Measurements from ENCODE around the gene PFN3.

Gene PFN3, protein sequence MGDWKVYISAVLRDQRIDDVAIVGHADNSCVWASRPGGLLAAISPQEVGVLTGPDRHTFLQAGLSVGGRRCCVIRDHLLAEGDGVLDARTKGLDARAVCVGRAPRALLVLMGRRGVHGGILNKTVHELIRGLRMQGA

DNA sequence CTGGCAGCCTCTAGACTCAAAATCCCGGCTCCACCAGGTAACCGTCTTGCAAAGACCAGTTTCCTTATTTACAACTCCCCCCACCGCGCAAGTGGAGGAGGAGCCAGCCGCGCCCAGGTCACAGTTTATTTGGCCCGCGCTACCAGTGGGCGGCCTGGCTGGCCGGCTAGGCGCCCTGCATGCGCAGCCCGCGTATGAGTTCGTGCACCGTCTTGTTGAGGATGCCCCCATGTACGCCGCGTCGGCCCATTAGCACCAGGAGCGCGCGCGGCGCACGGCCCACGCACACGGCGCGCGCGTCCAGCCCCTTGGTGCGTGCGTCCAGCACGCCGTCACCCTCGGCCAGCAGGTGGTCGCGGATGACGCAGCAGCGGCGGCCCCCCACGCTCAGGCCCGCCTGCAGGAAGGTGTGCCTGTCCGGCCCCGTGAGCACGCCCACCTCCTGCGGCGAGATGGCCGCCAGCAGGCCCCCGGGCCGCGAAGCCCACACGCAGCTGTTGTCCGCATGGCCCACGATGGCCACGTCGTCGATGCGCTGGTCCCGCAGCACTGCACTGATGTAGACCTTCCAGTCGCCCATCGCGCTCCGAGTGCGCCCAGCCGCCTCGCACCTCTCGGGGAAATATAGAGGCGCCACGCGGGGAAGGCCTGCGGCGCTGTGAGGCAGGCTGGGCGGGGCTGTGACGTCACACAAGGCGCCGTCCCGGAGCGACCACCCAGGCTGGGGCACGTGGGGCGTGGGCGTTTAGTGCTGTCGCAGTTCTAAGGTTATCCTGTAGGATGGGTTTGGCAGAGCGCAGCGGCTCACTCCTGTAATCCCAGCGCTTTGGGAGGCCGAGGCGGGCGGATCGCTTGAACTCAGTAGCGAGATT lies at the start of gene PFN3:
Gene PFN3 (minus strand): TSS at position 665 of the 872 bp plus-strand sequence. CDS start 85 bp downstream, at position 580.
- no peak for DNase-seq (ENCODE audit: low read depth, low spot score)

DNA sequence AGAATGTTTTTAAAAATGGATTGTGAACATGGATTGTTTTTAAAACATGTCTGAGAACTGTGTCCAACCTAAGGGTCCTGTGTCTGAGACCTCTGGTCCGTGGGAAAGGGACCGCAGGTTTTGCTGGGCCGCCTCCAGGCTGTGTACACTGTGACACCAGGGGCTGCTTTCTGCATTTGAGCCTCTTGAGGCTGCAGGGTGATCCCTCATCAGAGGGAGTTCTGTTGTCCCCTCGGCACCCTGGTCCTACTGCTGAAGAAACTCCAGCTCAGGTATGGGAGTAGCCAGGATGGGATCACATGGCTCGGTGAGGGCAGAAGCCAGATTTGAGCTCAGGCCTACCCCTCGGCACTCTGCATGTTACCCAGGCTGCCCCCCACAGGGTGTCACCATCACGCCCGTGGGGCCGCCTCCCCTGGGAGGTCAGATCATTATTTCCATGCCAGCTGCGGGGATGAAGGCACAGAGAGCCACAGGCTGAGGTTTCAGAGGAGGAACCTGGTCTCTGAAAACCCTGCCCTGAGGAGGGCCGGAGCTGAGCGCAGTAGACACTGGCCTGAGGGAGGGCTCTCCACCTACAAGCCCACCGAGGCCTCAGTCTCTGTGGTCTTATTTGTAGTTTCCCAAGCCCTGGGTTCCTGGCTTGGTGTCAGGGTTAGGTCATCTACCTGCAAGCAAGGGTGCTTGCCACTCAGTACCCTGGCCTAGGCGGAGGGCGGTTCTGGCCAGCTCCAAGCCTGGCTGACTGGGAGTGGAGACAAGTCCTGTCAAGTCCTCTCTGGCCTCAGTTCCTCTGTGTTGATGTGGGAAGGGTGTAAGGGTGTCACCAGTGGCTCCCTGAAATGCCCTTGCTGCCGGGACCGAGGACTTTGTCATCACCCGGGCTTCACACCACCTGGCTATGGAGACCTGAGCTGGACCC lies 48.9 kb upstream of the PFN3 start:
- no peak for DNase-seq (ENCODE audit: low read depth, low spot score)

DNA sequence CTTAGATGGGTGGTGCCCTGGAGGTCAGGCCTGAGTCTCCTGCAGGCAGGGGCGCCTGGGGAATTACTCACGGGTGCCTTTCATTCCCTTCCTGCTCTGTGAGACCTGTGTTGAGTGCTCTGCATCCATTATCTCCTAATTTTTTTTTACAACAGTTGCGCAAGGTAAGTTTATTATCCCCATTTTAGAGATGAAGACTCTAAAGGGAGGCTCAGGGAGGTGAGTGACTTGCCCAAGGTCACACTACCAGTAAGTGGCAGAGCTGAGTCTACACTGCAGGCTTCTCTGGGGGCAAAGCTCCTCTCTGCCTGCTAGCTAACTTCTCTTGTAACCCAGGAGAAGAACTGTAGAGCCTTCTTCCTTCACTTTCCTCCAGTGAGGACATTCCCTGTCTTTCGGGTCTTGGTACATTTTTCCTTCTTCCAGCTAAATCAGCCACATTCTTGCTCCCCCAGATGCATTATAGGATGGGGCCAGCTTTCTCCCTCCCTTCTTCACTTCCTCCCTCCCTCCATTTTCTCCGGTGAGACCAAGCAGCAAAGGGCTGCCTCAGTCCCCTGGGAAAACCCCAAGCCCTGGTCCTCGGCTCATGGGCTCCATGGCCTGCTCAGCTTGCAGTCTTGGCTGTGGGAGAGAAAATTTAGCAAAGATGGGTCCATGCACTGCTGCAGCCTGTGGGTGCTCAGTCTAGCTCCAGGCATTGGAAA lies 47.9 kb upstream of the PFN3 start:
- DNase-seq (ENCODE audit: low read depth, low spot score) = no peak

DNA sequence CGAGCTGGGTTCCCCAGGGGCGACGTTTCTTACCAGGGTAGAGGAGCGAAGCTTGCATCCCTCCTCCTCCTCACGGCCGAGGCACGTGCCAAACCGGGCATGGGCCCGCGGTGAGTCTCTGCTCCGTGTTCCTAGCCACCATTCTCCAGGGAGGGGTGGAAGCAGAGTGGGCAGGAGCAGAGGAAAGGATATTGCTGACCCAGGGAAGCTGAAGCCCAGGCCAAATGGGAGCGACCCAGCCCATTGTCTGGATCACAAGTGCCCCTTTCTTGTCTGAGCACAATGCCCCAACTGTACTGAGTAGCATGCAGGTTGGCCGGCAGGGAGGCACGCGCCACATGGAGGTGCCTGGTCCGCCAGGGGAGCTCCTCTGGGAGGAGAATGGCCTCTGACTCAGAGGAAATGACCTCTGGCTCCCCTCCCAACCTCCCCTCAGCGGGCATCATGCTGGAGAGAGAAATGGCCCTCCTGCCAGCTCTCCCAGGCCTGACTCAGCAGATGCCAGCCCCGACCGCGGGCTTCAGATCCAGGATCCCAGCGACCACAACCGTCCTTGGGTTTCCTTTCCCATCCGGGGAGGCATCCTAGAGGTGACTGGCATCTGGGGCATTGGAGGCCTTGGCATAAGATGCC lies 47.3 kb upstream of the PFN3 start:
- DNase-seq (ENCODE audit: low read depth, low spot score) = no peak

DNA sequence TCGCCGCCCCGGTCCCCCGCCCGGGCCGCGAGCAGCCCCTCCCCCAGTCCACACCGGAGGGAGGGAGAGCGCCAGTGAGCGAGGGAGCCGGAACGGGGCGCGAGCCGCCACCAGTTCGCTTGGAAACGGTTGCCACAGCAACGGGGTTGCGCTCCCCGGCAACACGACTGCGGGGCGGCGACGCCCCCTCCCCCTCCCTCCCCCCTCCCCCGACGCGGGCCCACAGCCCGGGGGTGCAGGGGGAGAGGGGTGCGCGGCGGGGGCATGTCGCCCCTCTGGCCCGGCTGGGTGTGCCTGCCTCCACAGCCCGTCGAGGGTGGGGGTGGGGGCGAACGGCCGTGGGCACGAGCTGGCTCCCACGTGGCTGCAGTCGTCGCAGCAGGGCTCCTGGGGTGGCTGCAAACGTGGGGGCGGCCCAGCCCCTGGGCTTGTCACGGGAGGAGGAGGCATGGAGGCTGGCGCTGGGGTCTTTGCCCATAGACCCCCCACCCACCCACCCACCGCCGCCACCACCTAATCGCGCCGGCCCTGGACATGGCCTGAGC lies 46.7 kb upstream of the PFN3 start:
- no peak for DNase-seq (ENCODE audit: low read depth, low spot score)

DNA sequence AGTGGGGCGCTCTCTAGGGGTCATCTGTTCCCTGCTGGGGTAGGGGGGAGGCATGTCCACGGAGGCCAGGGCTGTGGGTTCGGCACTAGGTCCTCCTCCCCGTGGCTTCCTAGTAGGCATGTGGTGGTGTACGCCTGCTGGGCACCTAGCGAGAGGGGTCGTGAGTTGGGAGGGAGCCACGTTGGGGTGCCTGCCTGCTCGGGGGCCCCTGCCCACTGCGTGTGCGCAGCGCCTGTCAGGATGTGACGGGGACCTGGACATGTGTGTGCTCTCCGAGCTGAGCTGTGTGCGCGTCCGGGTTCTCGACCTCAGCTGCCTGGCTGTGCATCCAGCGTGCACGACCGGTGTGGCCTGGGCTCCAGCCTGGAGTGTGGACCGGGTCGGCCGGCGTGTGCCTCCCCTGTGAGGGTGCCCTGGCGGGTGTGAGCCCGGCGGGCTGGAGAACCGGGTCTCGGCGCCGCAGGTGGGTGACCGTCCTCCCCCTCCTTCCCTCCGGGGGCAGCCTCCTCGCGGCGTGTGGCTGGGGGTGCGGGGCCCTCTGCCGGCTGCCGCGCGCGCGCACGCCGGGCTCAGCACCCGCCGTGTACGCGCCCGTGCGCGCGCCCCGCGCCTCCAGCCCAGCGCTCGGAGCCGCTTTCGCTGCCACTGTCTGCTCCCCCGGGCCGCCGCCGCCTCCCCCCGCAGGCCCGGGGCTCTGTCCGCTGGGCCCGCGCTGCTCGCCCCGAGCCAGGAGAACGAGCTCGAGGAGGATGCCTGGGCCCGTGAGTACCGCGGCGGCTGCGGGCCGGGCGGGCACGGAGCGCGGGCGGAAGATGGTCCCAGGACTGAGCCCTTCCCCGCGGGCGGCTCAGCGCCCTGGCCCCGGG lies 46.0 kb upstream of the PFN3 start, which contains the start of gene PRR7:
Gene PRR7 (plus strand): TSS at position 615 of the 866 bp plus-strand sequence. CDS start 8,254 bp downstream, outside the sequence.
- no peak for DNase-seq (ENCODE audit: low read depth, low spot score)

DNA sequence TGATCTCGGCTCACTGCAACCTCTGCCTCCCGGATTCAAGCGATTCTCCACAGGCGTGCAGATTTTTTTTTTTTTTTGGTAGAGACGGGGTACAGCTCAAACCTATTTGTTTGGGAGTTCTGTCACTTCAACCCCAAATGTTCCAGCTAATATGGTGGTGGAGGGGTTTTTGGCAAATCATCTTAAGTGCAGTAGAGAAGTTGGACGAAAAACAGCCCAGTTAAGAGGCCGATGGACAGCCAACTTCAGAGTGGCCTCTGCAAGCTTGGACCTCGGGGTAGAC lies 45.4 kb upstream of the PFN3 start:
- no peak for DNase-seq (ENCODE audit: low read depth, low spot score)

DNA sequence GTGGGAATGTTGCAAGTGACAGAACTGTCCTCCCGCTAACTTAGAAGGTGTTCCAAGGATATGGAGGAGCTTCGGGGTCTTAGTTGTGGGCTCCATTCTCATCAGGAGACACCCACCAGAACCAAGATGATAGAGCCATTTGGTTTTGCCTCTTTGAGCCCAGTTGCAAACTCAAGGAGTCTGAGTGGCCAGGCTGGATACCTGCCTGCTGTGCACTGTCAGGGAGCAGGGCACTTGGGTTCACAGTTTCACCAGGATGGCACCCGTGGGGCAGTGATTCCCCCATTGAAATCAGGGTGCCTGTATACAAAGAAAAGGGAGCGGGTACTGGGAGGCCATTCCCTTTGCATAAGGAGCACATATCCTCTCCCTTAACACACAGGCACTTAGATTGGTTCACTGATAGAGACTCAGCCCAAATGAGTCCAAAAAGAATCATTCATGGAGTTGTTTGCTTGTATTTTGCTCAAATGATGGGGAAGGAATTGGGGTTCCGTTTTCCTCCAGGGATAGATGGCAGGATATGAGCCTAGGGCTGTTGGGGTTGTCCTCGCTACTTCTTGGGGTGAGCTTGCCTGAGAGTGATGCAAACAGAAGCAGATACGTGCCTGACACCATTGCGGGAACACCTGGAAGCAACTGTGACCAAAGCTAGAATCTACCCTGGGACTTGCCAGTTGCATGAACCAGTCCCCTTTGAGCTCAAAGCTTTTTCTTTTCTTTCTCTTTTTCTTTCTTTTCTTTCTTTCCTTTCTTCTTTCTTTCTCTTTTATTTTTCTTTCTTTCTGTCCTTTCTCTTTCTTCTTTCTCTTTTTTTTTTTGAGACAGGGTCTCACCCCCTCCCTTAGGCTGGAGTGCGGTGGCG lies 44.8 kb upstream of the PFN3 start:
- no peak for DNase-seq (ENCODE audit: low read depth, low spot score)

DNA sequence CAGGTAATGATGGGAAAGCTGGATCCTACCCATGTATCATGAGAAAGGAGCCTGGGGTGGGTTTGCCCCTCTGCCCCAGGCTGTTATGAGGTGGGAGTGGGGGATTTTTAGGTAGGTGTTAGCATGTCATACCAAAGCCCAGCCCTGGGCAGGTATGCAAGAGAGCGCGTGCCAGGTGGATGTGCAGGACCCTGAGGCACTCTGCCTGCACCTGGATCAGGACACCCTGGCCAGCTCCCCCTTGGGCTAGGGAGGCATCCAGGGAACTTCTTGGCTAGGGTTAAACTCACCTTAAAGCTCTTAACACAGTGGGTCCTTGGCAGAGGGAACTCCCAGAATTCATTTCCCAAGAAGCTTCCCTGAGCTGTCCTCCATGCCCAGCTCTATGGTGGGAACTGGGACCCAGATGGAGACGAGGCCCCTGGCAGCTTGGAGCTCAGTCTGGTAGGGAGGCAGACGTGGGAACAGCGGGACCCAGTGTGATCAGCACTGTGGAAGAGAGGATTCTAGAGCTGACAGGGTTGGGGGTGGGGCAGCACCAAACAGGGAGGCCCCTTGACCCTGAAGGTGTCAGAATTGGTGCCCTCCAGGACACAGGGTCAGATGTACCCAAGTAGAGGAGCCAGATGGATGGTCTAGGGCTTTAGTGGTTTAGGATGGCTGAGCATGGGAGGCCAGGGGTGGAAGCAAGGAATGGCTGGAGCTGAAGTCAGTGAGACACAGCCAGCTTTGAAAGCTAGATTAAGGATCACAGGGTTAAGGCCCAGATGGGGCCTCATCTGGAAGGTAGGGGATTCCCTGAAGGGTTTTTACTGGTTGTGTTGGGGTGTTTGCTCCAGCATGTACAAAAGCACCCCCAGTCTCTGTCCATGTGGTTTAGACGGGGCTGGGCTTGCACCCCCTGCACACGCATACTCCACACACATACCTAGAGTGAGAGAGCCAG lies 43.9 kb upstream of the PFN3 start:
- DNase-seq (ENCODE audit: low read depth, low spot score) = no peak

DNA sequence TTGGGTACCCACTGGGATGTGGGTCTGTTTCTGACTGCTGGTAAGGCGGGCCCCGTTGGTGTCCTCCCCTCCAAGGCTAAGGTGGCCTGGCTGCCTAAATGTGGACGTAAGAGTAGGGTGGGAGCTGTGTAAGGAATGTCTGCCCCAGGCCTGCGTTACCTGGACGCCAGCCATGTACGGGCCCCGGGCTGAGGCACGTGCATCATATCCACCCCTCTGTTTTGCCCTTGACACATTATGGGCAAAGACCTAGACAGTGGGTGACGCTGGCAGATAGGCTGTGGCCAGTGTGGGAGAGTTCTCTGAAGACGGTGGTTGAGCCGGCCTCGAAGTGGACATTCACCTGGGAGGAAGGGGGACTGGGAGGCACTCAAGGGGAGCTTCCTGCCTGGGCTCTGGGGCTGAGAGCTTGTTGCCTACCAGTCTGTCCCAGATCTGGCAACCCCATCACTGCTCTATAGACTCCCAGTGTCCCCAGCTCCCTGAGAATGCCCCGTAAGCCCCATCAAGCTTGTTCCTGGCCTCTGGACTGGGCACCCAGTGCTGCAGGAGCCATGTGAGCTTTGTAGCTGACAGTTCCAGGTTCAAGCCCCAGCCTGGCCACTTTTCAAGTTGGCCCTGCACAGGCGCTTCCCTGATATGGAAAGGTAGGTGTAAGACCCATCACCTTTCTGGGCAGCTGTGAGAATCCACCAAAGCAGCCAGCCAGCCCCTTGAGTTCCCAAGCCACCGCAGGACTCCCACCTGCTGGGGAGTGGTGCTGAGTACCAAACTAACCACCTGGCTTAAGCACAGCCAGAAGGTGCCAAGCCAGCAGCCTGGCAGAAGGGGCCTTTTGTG lies 42.9 kb upstream of the PFN3 start:
- DNase-seq (ENCODE audit: low read depth, low spot score) = no peak

DNA sequence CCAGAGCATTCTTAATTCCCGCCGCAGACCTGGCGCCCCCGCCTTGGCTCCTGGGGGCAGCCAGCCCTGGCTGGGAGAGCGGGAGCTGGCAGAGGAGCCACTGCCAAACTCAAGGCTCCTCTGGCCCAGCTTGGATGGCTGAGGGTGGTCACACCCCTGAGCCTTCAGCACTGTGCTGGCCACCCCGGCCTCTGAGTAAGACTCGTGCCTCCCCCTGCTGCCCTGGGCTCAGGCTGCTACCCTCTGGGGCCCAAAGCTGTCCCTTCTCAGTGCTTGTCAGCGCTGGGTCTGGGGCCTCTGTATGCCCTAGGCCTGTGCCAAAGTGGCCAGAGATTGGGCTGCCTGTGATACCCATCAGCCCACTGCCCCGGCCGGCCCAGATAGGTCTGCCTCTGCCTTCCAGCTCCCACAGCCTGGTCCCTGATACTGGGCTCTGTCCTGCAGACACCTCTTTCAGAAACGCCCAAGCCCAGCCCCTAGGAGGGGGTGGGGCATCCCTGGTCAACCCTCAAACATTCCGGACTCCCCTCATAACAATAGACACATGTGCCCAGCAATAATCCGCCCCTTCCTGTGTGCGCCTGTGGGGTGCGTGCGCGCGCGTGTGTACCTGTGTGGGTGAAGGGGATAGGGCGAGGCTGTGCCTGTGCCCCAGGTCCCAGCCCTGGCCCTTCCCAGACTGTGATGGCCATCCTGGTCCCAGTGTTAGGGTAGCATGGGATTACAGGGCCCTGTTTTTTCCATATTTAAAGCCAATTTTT lies 41.8 kb upstream of the PFN3 start:
- no peak for DNase-seq (ENCODE audit: low read depth, low spot score)

DNA sequence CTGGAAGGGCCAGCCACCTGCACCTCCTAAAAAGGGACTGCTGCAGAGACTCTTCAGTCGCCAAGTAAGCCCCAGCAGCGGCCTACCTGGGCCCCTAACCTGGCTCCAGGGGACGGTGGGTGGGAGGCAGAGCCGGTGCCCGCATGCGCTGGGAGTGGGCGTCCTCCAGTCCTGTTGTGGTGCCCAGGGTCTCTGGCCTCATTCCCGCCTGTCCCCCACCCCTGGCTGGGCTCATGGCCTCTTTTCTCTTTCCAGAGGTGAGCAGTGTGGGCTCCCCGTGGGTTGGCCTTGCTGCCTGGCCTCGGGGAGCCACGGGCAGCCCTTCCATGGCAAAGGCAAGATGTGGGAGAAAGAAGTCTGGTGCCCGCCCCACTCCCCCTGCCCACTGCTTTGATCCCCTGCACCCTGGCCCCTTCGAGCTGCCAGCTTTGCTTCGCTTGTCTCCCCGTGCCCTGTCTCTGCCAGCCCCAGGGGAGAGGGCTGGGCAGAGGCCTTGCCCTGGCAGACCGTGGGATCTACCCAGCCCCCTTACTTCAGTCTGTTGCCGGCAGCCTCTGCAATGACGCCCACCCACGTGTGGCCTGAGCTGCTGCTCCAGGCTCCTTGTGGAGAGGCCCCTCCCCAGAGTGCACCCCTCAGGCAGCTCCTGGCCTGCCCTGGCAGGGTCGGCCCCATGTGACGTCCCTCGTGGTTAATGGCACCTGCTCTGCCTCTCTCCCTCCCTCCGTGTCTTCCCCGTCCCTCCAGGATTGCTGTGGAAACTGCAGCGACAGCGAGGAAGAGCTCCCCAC lies 40.7 kb upstream of the PFN3 start:
- DNase-seq (ENCODE audit: low read depth, low spot score) = no peak

DNA sequence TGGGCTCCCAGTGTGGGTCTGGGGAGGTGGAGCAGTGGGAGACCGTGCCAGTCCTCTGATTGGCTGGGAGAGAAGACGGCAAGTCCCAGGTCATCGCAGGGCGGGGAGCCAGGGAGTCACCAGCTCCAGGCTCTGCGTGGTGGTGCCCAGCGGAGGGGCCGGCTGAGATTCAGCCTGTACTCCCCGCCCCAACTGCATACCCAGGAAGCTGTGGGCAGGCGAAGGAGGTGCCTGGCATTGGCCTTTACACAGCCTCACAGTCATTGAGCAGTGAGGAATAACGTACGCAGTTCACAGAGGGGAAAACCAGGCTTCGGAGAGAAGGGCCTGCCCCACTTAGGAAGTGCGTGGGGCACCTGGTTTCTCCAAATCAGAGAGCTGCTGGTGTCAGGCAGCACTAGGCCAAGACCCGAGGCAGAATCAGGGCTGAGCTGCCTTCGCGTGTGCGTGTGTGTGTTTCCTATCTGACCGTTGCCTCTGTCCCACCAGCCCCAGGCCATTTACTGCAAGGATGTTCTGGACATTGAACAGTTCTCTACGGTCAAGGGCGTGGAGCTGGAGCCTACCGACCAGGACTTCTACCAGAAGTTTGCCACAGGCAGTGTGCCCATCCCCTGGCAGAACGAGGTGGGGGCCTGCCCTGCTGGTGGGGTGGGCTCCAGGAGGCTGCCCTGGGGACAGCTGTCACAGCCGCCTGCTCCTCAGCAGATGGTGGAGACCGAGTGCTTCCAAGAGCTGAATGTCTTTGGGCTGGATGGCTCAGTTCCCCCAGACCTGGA lies 39.9 kb upstream of the PFN3 start:
- DNase-seq (ENCODE audit: low read depth, low spot score) = no peak

DNA sequence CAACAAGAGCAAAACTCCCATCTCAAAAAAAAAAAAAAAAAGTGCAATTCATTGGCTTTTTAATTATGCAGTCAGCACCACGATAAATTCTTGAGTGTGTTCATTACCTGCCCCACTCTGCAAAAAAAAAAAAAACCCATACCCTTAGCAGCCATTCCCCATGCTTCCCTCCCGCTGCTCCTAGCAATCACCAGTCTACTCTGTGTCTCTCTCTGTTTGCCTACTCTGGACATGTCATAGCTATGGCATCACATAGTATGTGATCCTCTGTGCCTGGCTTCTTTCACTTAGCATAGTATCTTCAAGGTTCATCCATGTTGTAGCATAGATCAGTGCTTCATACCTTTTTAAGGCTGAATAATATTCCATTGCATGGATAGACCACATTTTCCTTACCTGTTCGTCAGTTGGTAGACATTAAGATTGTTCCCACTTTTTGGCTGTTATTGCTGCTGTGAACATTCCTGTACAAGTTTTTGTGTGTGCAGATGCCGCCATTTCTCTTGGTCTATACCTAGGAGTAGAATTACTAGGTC lies 39.1 kb upstream of the PFN3 start:
- DNase-seq (ENCODE audit: low read depth, low spot score) = no peak
